ENCODE results near the gene ADARB2. TPM values are rescaled to one million over a fixed set of nuclear protein-coding genes. Genes with fewer than 3 reads are reported as not detected.

The ADARB2 gene
- total RNA-seq, 1 donor from 2014 or later, result 0.08 TPM

GRCh38 chr10:1294748-1295147, 442.6 kb downstream of the ADARB2 start:
- Histone ChIP-seq H3K36me3 (ENCODE audit: control insufficient read depth, insufficient read depth, low read length) (no peaks in the 10 kb centered on the region), H3K4me3 (ENCODE audit: low read depth, low read length) (no peak overlapping the region), H3K27me3 (ENCODE audit: control insufficient read depth, insufficient read depth, low read length) (peaks cover 7% of the 10 kb centered on the region)
- DNase-seq (ENCODE audit: low read depth), result no peak
- TF ChIP-seq CTCF (IDR thresholded peaks at IDR 0.05; ENCODE audit: insufficient read depth, low read length, poor library complexity, severe bottlenecking), result no peak

DNA sequence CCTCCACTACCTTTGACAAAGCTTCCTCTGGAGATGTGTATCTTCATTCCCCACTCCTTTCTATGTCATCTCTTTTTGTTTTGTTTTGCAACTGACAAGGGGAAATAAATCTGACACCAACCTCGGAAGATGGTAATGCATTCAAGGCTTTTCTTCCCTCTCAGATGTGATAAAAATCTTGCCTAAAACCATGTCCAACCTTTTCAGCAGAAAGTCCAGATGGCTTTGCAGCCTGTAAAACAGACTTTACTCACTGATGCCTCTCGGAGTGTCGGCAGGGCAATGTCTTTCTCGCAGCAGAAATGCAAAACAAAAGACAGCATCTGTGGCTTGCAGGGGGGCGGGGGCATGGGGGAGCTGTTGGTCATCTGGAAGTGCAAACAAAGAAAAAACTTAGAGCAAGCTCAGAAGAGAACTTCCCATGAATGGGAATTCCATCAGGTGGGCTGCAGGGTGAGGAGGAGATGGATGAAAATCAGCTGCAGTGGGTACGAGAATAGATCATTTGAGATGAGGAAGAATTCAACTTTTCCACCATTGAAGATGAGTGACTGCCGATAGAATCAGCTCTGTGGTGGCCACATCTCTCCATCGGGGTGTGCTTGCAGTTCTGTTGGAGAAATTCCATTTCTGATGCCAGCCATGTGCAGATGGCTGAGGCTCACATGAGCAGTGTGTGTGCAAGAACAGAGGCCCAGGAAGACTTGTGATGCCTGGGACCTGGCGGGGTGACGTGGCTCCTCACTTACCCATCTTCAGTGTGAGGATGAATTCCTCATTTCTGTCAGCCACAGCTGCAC, 443.5 kb downstream of the ADARB2 start:
- no peaks in the 10 kb centered on the region for H3K36me3 ChIP-seq (ENCODE audit: control insufficient read depth, insufficient read depth, low read length)
- TF ChIP-seq CTCF (IDR thresholded peaks at IDR 0.05; ENCODE audit: insufficient read depth, low read length, poor library complexity, severe bottlenecking), result no peak
- no peak for DNase-seq (ENCODE audit: low read depth)
- peaks cover 7% of the 10 kb centered on the region for H3K27me3 ChIP-seq (ENCODE audit: control insufficient read depth, insufficient read depth, low read length)
- no peak overlapping the region for H3K4me3 ChIP-seq (ENCODE audit: low read depth, low read length)

DNA sequence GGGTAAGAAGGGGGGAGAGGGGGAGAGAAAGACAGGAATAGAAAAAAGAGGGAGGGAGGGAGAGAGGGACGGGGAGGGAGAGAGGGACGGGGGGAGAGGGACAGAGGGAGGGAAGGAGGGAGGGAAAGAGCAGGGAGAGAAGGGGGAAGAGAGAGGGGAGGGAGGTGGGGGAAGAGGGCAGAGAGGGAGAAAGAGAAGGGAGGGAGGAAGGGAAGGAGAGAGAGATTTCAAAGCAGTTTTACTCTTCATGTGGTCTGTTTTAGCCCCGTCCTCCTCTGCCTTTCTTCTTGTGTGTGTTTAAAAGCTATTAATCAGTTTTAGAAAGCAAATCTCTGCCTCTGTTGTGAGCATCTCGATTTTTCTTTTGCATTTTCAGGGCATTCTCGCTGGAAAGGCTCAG, 444.2 kb downstream of the ADARB2 start:
- no peak for TF ChIP-seq CTCF (IDR thresholded peaks at IDR 0.05; ENCODE audit: insufficient read depth, low read length, poor library complexity, severe bottlenecking)
- DNase-seq (ENCODE audit: low read depth), result no peak
- Histone ChIP-seq H3K36me3 (ENCODE audit: control insufficient read depth, insufficient read depth, low read length) (no peaks in the 10 kb centered on the region), H3K27me3 (ENCODE audit: control insufficient read depth, insufficient read depth, low read length) (peaks cover 7% of the 10 kb centered on the region), H3K4me3 (ENCODE audit: low read depth, low read length) (no peak overlapping the region)

DNA sequence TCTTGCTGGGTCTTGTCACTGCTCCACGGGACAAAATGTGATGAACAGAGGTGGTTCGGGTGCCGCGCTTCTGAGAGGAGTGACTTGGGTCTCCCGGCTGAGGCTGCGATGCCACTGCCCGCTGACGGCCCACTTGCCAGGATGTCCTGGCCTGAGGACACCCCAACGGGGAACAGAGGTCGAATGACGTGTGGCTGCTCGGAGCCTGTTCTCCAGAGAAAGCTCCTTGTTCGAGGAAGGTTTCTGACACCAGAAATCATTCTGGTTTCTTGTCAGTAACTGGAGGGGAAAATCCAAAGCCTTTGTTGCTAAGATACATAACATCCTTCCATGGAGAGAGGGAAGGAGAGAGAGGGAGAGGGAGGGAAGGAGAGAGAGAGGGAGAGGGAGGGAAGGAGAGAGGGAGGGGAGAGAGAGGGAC, 444.7 kb downstream of the ADARB2 start:
- no peaks in the 10 kb centered on the region for H3K36me3 ChIP-seq (ENCODE audit: control insufficient read depth, insufficient read depth, low read length)
- TF ChIP-seq CTCF (IDR thresholded peaks at IDR 0.05; ENCODE audit: insufficient read depth, low read length, poor library complexity, severe bottlenecking), result no peak
- DNase-seq (ENCODE audit: low read depth), result no peak
- H3K27me3 ChIP-seq (ENCODE audit: control insufficient read depth, insufficient read depth, low read length), result peaks cover 7% of the 10 kb centered on the region
- H3K4me3 ChIP-seq (ENCODE audit: low read depth, low read length), result no peak overlapping the region

- no peak overlapping the region for H3K4me3 ChIP-seq (ENCODE audit: low read depth, low read length)
- no peak for TF ChIP-seq CTCF (IDR thresholded peaks at IDR 0.05; ENCODE audit: insufficient read depth, low read length, poor library complexity, severe bottlenecking)
- no peaks in the 10 kb centered on the region for H3K36me3 ChIP-seq (ENCODE audit: control insufficient read depth, insufficient read depth, low read length)
- H3K27me3 ChIP-seq (ENCODE audit: control insufficient read depth, insufficient read depth, low read length), result peaks cover 7% of the 10 kb centered on the region
- DNase-seq (ENCODE audit: low read depth), result no peak
Observed at GRCh38 chr10:1291178-1292090, 445.9 kb downstream of the ADARB2 start.

Data from kidney epithelial cell (primary cell).